ENCODE data around the gene ZMYND8. TPM values are rescaled to one million over a fixed set of nuclear protein-coding genes. Genes with fewer than 3 reads are reported as not detected.
A peak's percentile ranks its signal among the peaks of the same experiment; 100 is the strongest.

Gene ZMYND8
- total RNA-seq, 1 donor from 2014 or later = 86.0 TPM

GRCh38 chr20:47335251-47336128 lies 21.0 kb downstream of the ZMYND8 start:
- peak overlapping the region; percentile 39 for H3K27ac Mint-ChIP-seq (ENCODE audit: unreplicated experiment)
- TF ChIP-seq CTCF (conservative IDR thresholded peaks at IDR 0.05) = no peak
- no peak for DNase-seq (ENCODE audit: low read depth, low spot score)
- H3K27me3 Mint-ChIP-seq (ENCODE audit: low read depth) = no peaks in the 10 kb centered on the region
- no peak overlapping the region for H3K4me3 Mint-ChIP-seq
- H3K36me3 Mint-ChIP-seq (ENCODE audit: low read depth) = peaks cover 21% of the 10 kb centered on the region
- peaks cover 59% of the 10 kb centered on the region for H3K4me1 Mint-ChIP-seq
- no peaks in the 10 kb centered on the region for H3K9me3 Mint-ChIP-seq

- no peaks in the 10 kb centered on the region for H3K9me3 Mint-ChIP-seq
- no peak for TF ChIP-seq CTCF (conservative IDR thresholded peaks at IDR 0.05)
- no peak for DNase-seq (ENCODE audit: low read depth, low spot score)
- no peaks in the 10 kb centered on the region for H3K27me3 Mint-ChIP-seq (ENCODE audit: low read depth)
- H3K4me1 Mint-ChIP-seq = peaks cover 64% of the 10 kb centered on the region
- H3K4me3 Mint-ChIP-seq = no peak overlapping the region
- peak overlapping the region; percentile 90 for H3K27ac Mint-ChIP-seq (ENCODE audit: unreplicated experiment)
- peaks cover 16% of the 10 kb centered on the region for H3K36me3 Mint-ChIP-seq (ENCODE audit: low read depth)
These were observed 22.4 kb downstream of the ZMYND8 start for GRCh38 chr20:47334022-47334551.

GRCh38 chr20:47332381-47333206 lies 23.9 kb downstream of the ZMYND8 start:
- no peak for DNase-seq (ENCODE audit: low read depth, low spot score)
- no peak for TF ChIP-seq CTCF (conservative IDR thresholded peaks at IDR 0.05)
- Mint-ChIP-seq H3K9me3 (no peaks in the 10 kb centered on the region), H3K4me3 (no peak overlapping the region), H3K36me3 (ENCODE audit: low read depth) (peaks cover 16% of the 10 kb centered on the region), H3K27me3 (ENCODE audit: low read depth) (no peaks in the 10 kb centered on the region), H3K4me1 (peaks cover 62% of the 10 kb centered on the region), H3K27ac (ENCODE audit: unreplicated experiment) (no peak overlapping the region)

- no peak for DNase-seq (ENCODE audit: low read depth, low spot score)
- Mint-ChIP-seq H3K27me3 (ENCODE audit: low read depth) (no peaks in the 10 kb centered on the region), H3K36me3 (ENCODE audit: low read depth) (peaks cover 20% of the 10 kb centered on the region), H3K9me3 (no peaks in the 10 kb centered on the region), H3K27ac (ENCODE audit: unreplicated experiment) (peak overlapping the region; percentile 13), H3K4me1 (peaks cover 57% of the 10 kb centered on the region), H3K4me3 (no peak overlapping the region)
- no peak for TF ChIP-seq CTCF (conservative IDR thresholded peaks at IDR 0.05)
These were observed 25.4 kb downstream of the ZMYND8 start for GRCh38 chr20:47330933-47331708.

GRCh38 chr20:47330071-47330470 lies 26.4 kb downstream of the ZMYND8 start:
- Mint-ChIP-seq H3K27ac (ENCODE audit: unreplicated experiment) (no peak overlapping the region), H3K4me1 (peaks cover 53% of the 10 kb centered on the region)

More at GRCh38 chr20:47330071-47330470, 26.4 kb downstream of the ZMYND8 start:
- no peak for DNase-seq (ENCODE audit: low read depth, low spot score)
- TF ChIP-seq CTCF (conservative IDR thresholded peaks at IDR 0.05) = no peak
- peaks cover 23% of the 10 kb centered on the region for H3K36me3 Mint-ChIP-seq (ENCODE audit: low read depth)
- no peak overlapping the region for H3K4me3 Mint-ChIP-seq
- H3K9me3 Mint-ChIP-seq = no peaks in the 10 kb centered on the region
- H3K27me3 Mint-ChIP-seq (ENCODE audit: low read depth) = no peaks in the 10 kb centered on the region

Measured in neural crest cell (in vitro differentiated cells).